ENCODE data around the gene PPP2R1B.

Gene PPP2R1B

DNA sequence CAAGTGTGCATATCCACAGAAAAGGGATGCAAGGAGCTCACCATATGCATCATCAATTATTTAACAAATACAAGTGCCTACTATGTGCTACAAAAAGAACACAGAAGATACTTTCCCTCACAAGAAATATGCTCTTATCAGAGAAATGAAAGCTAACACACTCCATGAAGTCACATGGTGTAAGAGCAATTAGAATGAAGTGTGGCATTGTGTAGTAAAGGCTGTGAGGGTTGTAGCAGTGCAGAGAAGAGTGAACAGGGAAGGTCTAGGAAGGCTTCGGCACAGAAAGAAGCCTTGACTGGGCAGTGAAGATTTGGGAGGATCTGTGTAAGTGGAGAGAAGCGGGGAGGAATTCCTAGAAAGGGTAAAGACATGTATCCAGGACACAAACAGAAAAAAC is 22.5 kb downstream of the PPP2R1B start:
- H3K36me3 ChIP-seq = peaks cover 57% of the 10 kb centered on the region
- TF ChIP-seq, protein P1, sequence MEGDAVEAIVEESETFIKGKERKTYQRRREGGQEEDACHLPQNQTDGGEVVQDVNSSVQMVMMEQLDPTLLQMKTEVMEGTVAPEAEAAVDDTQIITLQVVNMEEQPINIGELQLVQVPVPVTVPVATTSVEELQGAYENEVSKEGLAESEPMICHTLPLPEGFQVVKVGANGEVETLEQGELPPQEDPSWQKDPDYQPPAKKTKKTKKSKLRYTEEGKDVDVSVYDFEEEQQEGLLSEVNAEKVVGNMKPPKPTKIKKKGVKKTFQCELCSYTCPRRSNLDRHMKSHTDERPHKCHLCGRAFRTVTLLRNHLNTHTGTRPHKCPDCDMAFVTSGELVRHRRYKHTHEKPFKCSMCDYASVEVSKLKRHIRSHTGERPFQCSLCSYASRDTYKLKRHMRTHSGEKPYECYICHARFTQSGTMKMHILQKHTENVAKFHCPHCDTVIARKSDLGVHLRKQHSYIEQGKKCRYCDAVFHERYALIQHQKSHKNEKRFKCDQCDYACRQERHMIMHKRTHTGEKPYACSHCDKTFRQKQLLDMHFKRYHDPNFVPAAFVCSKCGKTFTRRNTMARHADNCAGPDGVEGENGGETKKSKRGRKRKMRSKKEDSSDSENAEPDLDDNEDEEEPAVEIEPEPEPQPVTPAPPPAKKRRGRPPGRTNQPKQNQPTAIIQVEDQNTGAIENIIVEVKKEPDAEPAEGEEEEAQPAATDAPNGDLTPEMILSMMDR (IDR thresholded peaks at IDR 0.05) = no peak
- H3K4me1 ChIP-seq (ENCODE audit: control insufficient read depth in 1 of 2, insufficient read depth in 1 of 2, low read depth in 1 of 2, low read length in 1 of 2) = peaks cover 0 to 3% of the 10 kb centered on the region in 2 experiments
- H3K9me3 ChIP-seq = no peaks in the 10 kb centered on the region
- no peak overlapping the region for H3K27ac ChIP-seq
- H3K4me3 ChIP-seq (ENCODE audit: low read depth in 1 of 2, low read length in 1 of 2) = no peak overlapping the region
- no peaks in the 10 kb centered on the region for H3K27me3 ChIP-seq

DNA sequence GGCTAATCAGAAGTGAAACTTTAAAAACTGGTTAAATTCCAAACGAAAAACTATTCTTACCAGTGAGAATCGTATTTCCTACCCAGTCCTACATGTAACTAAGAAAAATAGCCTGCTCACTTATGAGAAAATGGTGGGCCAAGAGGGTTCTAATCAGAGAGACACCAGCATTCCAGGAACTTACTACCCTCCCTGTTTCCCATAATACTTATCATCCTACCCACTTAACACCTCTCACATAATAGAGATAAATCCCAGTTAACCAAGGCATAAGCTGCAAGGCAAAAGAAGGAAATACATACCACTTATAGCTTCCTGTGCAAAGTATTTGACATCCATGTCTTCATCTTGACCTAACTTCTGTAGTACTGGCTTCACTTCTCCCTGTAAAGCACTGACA is 24.4 kb downstream of the PPP2R1B start:
- TF ChIP-seq, protein P1 (IDR thresholded peaks at IDR 0.05) = no peak
- no peaks in the 10 kb centered on the region for H3K27me3 ChIP-seq
- H3K9me3 ChIP-seq = no peaks in the 10 kb centered on the region
- peaks cover 6 to 20% of the 10 kb centered on the region in 2 experiments for H3K4me1 ChIP-seq (ENCODE audit: control insufficient read depth in 1 of 2, insufficient read depth in 1 of 2, low read depth in 1 of 2, low read length in 1 of 2)
- H3K4me3 ChIP-seq (ENCODE audit: low read depth in 1 of 2, low read length in 1 of 2) = no peak overlapping the region
- H3K36me3 ChIP-seq = peaks cover 44% of the 10 kb centered on the region
- no peak overlapping the region for H3K27ac ChIP-seq

DNA sequence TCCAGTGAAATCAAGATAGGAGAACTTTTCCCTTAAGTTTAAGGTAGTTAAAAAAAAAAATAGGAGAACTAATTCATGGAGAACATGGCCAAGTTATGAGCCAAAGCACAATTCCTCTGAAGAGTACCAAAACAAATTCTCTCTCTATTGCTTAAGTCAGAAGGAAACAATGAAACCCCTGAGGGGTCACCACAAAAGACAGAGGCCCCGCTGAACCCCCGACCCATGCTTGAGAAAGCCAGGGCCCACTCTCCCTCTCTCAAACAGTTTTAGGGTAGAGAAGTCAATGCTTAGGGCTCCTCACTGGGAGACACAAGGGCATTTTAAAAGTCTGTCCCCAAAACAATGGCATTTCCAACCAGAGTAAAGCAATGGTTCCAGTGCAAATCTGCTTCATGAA is 26.9 kb downstream of the PPP2R1B start:
- Histone ChIP-seq H3K27me3 (no peaks in the 10 kb centered on the region), H3K27ac (no peak overlapping the region), H3K9me3 (no peaks in the 10 kb centered on the region), H3K4me3 (ENCODE audit: low read depth in 1 of 2, low read length in 1 of 2) (no peak overlapping the region), H3K36me3 (peaks cover 39% of the 10 kb centered on the region), H3K4me1 (ENCODE audit: control insufficient read depth in 1 of 2, insufficient read depth in 1 of 2, low read depth in 1 of 2, low read length in 1 of 2) (peaks cover 6 to 20% of the 10 kb centered on the region in 2 experiments)
- TF ChIP-seq, protein P1 (IDR thresholded peaks at IDR 0.05) = no peak

DNA sequence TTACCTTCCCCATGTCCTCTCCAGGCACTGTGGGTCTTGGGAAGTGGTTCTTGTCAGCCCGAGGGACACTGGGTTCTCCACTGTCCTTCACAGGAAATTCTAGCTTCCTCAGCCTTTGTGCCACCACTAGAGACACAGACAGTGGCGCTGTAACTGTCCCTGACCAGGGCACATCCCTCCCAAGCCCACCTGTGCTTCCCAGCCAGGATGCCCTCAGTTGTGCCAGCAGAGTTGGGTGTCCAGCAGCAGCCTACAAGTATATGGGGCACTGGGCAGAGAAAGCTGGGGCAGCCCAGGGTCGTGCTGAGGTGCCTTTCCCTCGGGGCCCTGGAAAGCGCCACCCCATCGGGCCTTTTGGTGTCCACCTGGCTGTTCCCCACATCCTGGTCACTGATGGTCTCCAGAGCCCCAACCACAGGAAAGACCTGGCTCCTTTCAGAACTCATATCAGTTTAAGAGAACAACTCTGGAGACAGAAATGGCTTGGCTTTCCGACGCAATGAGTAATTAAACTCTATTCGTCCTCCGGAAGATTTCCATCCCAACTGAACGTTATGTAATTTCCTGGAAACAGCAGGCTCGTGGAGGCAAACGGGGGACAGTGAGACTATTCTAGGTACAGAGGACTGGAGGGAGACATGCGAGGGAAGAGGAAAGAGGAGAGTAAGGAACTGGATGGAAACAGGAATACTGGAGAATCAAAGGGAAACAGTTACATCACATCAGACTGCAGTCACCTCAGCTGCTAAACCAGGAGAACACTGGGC is 28.6 kb downstream of the PPP2R1B start:
- TF ChIP-seq, protein P1 (IDR thresholded peaks at IDR 0.05) = no peak
- Histone ChIP-seq H3K4me3 (ENCODE audit: low read depth in 1 of 2, low read length in 1 of 2) (no peak overlapping the region), H3K27me3 (no peaks in the 10 kb centered on the region), H3K36me3 (peaks cover 24% of the 10 kb centered on the region), H3K27ac (no peak overlapping the region), H3K4me1 (ENCODE audit: control insufficient read depth in 1 of 2, insufficient read depth in 1 of 2, low read depth in 1 of 2, low read length in 1 of 2) (peaks cover 6 to 20% of the 10 kb centered on the region in 2 experiments), H3K9me3 (no peaks in the 10 kb centered on the region)

DNA sequence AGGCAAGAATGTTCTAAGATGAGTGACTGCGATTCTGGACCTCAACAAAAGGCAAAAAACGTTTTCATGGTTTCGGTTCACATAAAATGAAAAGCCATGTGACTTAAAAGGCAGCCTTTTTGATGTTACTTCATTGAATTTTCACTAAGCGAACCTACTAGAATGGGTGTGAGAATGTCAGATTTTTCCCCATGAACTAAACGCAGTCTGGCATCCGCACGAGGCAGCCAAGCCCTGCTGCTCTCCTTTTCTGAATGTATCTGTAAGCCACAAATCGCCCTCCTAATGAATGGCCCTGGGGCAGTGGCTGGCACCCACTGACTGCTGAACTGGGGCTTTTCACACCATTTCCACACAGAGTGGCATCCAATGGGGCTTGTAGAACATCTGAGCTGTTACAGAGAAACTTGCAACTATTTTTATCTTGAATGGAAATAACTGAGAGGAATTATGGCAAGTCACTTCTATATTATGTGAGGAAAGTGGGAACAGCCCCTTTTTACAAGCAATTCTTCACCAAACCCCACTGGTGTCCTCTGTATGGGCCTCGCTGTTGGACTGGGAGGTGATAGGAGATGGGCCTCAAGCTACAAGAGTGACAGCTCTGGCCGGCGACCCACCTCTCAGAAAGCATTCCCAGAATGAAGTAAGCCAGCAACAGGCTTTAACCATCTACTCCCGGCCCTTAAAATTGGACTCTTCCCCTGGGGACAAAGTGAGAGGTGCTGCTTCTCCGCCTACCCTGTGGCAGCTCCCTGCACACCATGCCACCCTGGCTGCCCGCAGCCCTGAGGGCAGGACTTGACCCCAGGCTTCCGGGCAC is 29.4 kb downstream of the PPP2R1B start:
- Histone ChIP-seq H3K27me3 (no peaks in the 10 kb centered on the region), H3K4me3 (ENCODE audit: low read depth in 1 of 2, low read length in 1 of 2) (no peak overlapping the region), H3K27ac (no peak overlapping the region), H3K9me3 (no peaks in the 10 kb centered on the region), H3K4me1 (ENCODE audit: control insufficient read depth in 1 of 2, insufficient read depth in 1 of 2, low read depth in 1 of 2, low read length in 1 of 2) (peaks cover 6 to 20% of the 10 kb centered on the region in 2 experiments), H3K36me3 (peaks cover 19% of the 10 kb centered on the region)
- TF ChIP-seq, protein P1 (IDR thresholded peaks at IDR 0.05) = no peak

Data from neutrophil (primary cell).